ENCODE data around the gene AKAP3.

AKAP3 gene

DNA sequence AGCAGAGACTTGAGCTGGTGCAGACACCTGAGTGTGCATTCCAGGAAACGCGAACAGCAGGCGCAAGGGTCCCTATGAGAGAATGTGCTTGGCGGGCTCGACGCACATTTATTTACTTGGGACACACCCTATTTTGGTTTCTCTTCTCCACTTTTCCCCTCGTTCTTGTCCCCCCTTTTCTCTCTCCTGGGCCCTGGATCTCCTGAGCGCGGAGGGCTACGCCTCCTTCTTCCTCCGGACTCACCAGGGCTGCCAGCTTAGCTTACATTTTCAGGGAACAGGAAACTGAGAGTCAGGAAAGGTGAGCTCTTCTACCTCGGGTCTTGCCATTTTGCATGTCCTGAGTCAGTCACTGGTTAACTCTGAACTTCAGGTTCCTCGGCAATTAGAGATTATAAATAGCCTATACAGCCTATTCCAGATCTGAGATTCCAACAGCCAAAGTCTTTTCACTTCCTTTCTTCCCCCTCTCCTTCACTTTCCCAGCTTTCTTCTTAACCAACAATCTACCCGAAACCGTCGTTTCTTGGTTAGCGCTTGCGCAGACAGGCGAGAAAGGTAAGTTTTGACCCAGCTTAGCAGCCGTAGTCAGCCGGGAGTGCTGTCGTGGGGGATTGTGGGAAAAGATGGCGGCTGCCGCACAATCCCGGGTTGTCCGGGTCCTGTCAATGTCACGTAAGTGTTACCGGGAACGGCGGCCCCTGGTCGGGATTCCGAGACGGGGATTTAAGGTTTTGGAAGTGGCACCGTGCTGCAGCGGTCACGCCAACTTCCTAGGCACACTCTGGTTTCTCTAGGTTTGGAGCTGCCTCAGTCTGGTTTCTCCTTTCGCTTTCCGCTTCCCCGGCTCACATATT is at the start of gene AKAP3, which contains the start of gene NDUFA9:
Gene AKAP3, minus strand, starts transcription at position 551 of the 857 bp plus-strand sequence. CDS start 10,855 bp downstream, outside the sequence.
Gene NDUFA9, plus strand, starts transcription at position 614 of the 857 bp plus-strand sequence. Its CDS starts 13 bp downstream, at position 627.
- intact Hi-C loops (cut with DNase I; ENCODE audit: low total_unique reads): loop anchor here (5.0 to 10.0 kb wide), 2 partner anchors 46 to 114 kb away; partner anchors contain the start of gene RAD51AP1
- H3K4me1 ChIP-seq: peaks cover 0 to 18% (median 11%) of the 10 kb centered on the region in 4 donors
- H3K36me3 ChIP-seq: no peaks in the 10 kb centered on the region
- TF ChIP-seq, protein P1, sequence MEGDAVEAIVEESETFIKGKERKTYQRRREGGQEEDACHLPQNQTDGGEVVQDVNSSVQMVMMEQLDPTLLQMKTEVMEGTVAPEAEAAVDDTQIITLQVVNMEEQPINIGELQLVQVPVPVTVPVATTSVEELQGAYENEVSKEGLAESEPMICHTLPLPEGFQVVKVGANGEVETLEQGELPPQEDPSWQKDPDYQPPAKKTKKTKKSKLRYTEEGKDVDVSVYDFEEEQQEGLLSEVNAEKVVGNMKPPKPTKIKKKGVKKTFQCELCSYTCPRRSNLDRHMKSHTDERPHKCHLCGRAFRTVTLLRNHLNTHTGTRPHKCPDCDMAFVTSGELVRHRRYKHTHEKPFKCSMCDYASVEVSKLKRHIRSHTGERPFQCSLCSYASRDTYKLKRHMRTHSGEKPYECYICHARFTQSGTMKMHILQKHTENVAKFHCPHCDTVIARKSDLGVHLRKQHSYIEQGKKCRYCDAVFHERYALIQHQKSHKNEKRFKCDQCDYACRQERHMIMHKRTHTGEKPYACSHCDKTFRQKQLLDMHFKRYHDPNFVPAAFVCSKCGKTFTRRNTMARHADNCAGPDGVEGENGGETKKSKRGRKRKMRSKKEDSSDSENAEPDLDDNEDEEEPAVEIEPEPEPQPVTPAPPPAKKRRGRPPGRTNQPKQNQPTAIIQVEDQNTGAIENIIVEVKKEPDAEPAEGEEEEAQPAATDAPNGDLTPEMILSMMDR (IDR thresholded peaks at IDR 0.05): no peak
- H3K4me3 ChIP-seq: peak within 1 kb of the TSS; percentile 74 to 90
- H3K27ac ChIP-seq: peak within 1 kb of the TSS; percentile 82 to 90
- no peaks in the 10 kb centered on the region for H3K9me3 ChIP-seq
- peak; percentile 79 to 85 for DNase-seq
- no peaks in the 10 kb centered on the region for H3K27me3 ChIP-seq

DNA sequence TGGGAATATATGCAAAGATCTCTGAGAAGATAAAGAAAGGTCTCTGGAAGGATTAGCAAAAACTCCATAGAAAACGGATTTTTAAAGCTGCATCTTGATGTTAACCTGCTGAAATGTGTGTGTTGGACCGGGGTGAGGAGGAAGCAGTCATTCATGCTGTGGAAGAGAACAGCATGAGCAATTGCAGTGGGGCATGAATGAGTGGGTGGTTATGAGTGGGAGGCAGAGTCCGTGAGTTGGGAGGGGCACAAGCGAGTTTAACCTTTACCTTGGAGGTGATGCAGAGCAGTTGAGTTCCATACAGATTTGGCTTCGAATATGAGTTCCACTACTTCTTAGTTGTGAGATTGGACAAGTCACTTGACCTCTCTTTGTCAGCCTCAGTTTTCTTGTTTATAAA is 41.9 kb upstream of the AKAP3 start:
- no peak for DNase-seq
- no peak overlapping the region for H3K27ac ChIP-seq
- no peaks in the 10 kb centered on the region for H3K9me3 ChIP-seq
- TF ChIP-seq, protein P1 (IDR thresholded peaks at IDR 0.05): no peak
- no peak overlapping the region for H3K4me3 ChIP-seq
- H3K4me1 ChIP-seq: no peaks in the 10 kb centered on the region
- no peaks in the 10 kb centered on the region for H3K27me3 ChIP-seq
- intact Hi-C loops (cut with DNase I; ENCODE audit: low total_unique reads): no loop called here
- peaks cover 11 to 39% (median 28%) of the 10 kb centered on the region in 3 donors for H3K36me3 ChIP-seq

DNA sequence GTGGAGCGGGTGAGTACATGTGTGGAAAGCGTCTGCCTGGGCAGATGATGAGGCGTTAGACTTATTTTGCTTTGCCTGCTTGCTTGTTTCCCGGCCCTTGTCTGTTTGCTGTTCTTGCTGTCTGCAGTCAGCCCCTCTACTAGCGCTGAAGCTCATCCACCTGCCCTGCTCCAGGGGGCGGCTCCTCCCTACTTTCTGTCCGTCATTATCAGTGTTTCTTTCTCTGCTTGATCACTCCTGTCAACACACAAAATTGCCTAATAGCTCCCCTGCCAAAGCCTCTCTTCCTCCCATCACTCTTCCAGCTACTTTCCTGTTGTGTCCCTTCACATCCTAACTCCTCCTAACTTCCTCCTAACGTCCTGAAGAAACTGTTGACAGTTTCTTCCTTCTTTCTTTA is 36.5 kb upstream of the AKAP3 start:
- H3K4me3 ChIP-seq: no peak overlapping the region
- H3K27me3 ChIP-seq: no peaks in the 10 kb centered on the region
- TF ChIP-seq, protein P1 (IDR thresholded peaks at IDR 0.05): no peak
- no peak overlapping the region for H3K27ac ChIP-seq
- DNase-seq: no peak
- intact Hi-C loops (cut with DNase I; ENCODE audit: low total_unique reads): no loop called here
- no peaks in the 10 kb centered on the region for H3K9me3 ChIP-seq
- no peaks in the 10 kb centered on the region for H3K4me1 ChIP-seq
- peaks cover 46 to 76% (median 50%) of the 10 kb centered on the region in 3 donors for H3K36me3 ChIP-seq

DNA sequence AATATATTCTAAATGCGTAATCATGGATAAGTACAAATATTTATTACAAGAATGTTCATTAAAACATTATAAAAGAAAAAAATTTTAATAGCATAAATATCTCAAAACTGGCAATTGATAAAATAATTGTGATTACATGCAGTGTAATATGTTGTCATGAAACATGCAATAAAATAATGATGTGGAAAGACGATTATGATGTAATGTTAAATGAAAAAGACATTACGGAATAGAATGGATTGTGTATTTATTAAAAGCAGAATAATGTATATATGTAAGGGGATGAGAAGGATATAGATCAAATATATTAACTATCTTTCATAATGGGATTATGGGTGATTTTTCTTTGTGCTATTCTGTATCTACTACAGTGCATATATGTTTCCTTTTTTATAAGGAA is 32.9 kb upstream of the AKAP3 start:
- intact Hi-C loops (cut with DNase I; ENCODE audit: low total_unique reads): no loop called here
- TF ChIP-seq, protein P1 (IDR thresholded peaks at IDR 0.05): no peak
- peaks cover 35 to 49% (median 39%) of the 10 kb centered on the region in 3 donors for H3K36me3 ChIP-seq
- H3K27ac ChIP-seq: no peak overlapping the region
- no peaks in the 10 kb centered on the region for H3K4me1 ChIP-seq
- H3K27me3 ChIP-seq: no peaks in the 10 kb centered on the region
- DNase-seq: no peak
- no peak overlapping the region for H3K4me3 ChIP-seq
- no peaks in the 10 kb centered on the region for H3K9me3 ChIP-seq

DNA sequence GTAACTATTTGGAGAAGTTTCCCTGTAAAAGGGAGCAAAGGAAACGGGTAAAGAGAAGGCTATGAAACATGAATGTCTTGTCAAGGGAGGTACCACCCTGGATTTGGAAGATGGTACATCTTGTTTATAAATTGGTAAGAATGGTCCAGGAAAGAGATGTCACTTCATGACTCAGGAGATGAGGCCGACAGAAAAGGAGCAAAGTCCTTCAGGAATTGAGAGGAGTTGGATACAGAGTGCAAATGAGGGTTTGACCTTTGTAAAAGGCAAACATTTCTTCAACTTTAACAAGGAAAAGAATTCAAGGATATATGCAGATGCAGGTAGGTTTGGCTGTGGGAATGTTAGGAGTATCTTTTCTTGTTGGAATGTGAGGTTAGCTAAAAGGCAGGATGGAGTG is 30.9 kb upstream of the AKAP3 start:
- Histone ChIP-seq H3K27me3 (no peaks in the 10 kb centered on the region), H3K9me3 (no peaks in the 10 kb centered on the region), H3K4me3 (no peak overlapping the region), H3K4me1 (no peaks in the 10 kb centered on the region), H3K27ac (no peak overlapping the region), H3K36me3 (peaks cover 20 to 30% (median 29%) of the 10 kb centered on the region in 3 donors)
- DNase-seq: no peak
- TF ChIP-seq, protein P1 (IDR thresholded peaks at IDR 0.05): no peak
- intact Hi-C loops (cut with DNase I; ENCODE audit: low total_unique reads): no loop called here
